NCI-H82 treated with DMSO at 0.1 percent for 48 hours (cell line): Measurements from ENCODE around the gene B4GALNT1.
A peak's percentile ranks its signal among the peaks of the same experiment; 100 is the strongest.
"Not testable (repeated sequence)": the region's sequence is repeated elsewhere in the genome, so short reads cannot be mapped to it uniquely, and the experiment has no call there.

Source experiments
- DNase-seq: peaks from one replicate; lab custom pipeline; 2025; ENCODE audit not compliant: unreplicated experiment; lab: John Stamatoyannopoulos, UW

Gene B4GALNT1

DNA sequence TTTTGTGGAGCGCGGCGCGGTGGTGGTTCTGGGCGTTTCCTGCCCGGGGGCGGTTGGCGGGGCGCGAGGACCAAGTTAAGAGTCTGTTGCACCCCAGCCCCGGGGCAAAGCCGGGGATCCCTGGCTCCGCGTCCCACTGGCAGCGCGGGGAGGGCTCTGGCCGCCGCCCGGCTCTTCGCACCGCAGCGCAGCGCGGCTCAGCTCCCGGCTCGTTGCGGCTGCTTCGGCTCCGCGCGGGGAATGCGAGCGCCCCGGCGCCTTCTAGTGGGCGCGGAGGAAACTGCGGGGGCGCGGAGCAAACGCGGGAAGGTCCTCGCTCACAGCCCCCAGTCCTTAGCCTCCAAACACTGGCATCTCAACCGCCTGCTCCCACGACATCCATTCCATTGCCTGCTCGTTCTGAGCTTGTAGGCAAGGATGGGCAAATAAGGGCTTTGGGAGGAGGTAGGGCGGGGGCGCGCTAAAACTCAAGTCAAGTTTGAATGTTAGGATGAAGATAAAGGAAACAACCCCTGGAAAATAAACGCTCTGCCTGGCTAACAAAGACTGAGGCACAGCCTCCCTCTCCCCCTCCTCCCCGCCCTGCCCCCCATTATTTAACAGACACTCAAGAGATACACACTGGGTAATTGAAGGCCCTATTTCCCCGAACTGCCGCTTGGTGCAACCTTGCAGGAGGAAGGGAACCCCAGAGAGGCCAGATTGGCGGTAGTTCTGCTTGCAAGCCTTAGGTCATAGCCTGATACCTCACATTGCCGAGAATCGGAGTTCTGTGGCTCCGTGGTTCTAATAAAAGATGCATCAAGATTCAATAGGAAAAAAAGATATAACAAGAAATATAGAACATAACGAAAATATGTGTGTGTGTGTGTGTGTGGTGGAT is at the start of gene B4GALNT1:
B4GALNT1 (minus strand) TSS at position 244 of the 883 bp plus-strand sequence. CDS start 1,069 bp downstream, outside the sequence.
- peak; percentile 46 for DNase-seq

- DNase-seq: no peak
Measured at GRCh38 chr12:57679697-57680096, 46.7 kb upstream of the B4GALNT1 start.

- not testable (repeated sequence) for DNase-seq
Measured at GRCh38 chr12:57677947-57678346, 44.9 kb upstream of the B4GALNT1 start.

GRCh38 chr12:57674691-57675090 is 41.7 kb upstream of the B4GALNT1 start:
- DNase-seq: no peak

DNA sequence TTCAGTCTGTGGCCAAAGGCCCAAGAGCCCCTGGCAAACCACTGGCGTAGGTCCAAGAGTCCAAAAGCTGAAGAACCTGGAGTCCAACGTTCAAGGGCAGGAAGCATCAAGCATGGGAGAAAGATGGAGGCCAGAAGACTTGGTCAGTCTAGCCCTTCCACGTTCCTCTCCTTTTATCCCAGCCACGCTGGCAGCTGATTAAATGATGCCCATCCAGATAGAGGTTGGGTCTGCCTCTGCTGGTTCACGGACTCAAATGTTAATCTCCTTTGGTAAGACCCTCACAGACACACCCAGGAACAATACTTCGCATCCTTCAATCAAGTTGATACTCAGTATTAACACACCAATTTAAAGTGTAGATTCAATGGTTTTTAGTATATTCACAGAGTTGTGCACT is 39.8 kb upstream of the B4GALNT1 start:
- DNase-seq: no peak

DNA sequence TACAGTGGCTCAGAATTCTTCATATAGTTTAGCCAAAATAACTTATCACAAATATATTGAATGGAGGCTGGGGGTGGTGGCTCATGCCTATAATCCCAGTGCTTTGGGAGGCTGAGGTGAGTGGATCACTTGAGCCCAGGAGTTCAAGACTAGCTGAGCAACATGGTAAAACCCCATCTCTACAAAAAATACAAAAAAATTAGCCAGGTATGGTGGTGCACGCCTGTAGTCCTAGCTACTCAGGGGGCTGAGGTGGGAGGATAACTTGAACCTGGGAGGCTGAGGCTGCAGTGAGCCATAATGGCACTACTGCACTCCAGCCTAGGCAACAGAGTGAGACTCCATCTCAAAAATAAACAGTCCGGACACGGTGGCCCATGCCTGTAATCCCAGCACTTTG is 38.8 kb upstream of the B4GALNT1 start:
- not testable (repeated sequence) for DNase-seq

DNA sequence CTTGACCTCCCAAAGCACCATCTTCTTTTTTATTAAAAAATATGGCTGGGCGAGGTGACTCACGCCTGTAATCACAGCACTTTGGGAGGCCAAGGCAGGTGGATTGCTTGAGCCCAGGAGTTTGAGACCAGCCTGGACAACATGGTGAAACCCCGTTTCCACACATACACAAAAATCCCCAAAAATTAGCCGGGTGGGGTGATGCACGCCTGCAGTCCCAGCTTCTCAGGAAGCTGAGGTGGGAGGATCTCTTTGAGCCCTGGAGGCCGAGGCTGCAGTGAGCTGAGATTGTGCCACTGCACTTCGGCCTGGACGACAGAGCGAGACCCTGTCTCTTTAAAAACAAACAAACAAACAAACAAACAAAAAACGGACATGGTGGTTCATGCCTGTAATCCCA is 36.7 kb upstream of the B4GALNT1 start:
- not testable (repeated sequence) for DNase-seq

DNA sequence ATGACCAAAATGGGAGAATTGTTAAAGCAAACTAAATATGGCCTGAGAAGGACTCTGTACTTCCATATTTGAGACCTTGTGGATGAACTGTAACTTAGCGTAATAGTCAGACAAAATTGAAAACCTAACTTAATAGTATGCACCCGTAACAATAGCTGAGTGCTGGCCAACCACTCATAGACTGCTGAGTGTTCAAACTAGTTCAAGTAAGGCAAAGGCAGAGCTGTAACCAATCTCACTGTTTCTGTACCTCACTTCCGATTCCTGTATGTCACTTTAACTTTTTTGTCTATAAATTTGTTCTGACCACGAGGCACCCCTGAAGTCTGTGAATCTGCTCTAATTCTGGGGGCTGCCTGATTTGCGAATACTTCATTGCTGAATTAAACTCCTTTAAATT is 33.9 kb upstream of the B4GALNT1 start:
- no peak for DNase-seq

- not testable (repeated sequence) for DNase-seq
Measured at GRCh38 chr12:57665066-57665820, 32.2 kb upstream of the B4GALNT1 start.

DNA sequence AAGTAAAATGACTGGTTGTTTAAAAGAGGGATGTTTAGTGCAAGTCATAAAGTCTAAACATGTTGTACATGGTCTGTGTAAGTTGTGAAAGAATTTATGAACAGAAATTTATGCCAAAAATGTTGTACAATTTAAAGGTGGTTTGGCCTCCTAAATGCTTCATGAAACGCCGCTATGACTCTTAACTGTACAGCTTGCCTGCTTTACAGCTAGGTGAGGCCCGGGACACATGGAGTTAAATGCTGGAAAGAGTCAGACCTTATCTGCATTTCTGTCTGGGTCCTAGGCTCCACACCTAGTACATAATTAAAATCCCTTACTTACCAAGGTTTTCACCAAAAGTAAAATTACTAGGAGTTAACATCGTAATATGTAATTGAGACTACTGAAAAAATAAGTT is 28.4 kb upstream of the B4GALNT1 start:
- no peak for DNase-seq

DNA sequence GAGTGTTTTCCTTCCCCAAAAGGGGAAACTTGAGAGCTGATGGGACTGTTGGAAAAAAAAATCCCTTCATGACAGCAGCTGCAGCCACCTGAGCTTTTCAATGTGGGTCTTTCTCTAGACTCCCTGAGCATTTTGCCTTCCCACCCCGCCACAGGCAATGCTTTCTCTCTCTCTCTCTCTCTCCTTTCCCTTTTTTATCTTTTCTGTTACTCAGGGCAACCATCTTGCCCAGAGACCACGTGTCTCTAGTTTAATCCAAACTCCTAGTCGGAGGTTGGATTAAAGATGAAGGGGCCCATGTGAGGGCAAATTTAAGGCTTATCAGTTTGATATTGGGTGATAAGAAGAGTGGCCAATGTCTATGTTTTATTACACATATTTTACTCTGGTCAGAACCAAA is 25.9 kb upstream of the B4GALNT1 start:
- no peak for DNase-seq

GRCh38 chr12:57657744-57658143 is 24.7 kb upstream of the B4GALNT1 start:
- no peak for DNase-seq

- not testable (repeated sequence) for DNase-seq
Measured at GRCh38 chr12:57656408-57656807, 23.4 kb upstream of the B4GALNT1 start.

DNA sequence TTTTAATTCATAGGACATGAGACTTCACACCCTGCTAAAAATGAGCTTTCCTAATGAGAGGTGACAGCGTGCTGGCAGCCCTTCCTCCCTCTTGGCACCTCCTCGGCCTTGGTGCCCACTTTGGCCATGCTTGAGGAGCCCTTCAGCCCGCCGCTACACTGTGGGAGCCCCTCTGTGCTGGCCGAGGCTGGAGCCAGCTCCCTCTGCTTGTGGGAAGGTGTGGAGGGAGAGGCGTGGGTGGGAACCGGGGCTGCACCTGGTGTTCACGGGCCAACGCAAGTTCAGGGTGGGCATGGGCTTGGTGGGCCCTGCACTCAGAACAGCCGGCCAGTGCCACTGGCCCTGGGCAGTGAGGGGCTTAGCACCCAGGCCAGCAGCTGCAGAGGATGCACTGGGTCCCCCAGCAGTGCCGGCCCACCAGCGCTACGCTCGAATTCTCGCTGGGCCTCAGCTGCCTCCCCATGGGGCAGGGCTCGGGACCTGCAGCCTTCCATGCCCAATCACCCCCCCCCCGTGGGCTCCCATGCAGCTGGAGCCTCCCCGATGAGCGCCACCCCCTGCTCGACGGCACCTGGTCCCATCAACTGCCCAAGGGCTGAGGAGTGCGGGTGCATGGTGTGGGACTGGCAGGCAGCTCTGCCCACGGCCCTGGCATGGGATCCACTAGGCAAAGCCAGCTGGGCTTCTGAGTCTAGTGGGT is 22.7 kb upstream of the B4GALNT1 start:
- no peak for DNase-seq

DNA sequence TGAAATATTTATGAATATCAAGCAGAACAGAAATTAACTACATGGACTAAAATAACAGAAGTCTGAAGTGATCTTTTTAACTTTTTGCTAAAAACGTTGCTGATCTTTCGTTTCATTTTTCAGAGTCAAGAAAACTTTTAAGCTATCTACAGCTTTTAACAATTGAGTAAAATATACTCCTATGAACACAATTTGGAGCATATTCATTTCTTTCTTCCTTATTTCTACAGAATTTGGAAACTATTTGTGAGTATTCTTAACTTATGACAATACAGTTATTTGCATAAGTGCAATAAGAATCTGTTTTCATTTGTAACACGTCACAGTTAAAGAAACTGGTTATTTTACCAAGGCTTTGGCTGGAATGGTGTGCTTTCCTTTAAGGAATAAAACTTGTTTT is 21.0 kb upstream of the B4GALNT1 start:
- no peak for DNase-seq

DNA sequence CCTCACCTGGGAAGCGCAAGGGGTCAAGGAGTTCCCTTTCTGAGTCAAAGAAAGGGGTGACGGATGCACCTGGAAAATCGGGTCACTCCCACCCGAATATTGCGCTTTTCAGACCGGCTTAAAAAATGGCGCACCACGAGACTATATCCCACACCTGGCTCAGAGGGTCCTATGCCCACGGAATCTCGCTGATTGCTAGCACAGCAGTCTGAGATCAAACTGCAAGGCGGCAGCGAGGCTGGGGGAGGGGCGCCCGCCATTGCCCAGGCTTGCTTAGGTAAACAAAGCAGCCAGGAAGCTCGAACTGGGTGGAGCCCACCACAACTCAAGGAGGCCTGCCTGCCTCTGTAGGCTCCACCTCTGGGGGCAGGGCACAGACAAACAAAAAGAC is 13.7 kb upstream of the B4GALNT1 start:
- DNase-seq: not testable (repeated sequence)

DNA sequence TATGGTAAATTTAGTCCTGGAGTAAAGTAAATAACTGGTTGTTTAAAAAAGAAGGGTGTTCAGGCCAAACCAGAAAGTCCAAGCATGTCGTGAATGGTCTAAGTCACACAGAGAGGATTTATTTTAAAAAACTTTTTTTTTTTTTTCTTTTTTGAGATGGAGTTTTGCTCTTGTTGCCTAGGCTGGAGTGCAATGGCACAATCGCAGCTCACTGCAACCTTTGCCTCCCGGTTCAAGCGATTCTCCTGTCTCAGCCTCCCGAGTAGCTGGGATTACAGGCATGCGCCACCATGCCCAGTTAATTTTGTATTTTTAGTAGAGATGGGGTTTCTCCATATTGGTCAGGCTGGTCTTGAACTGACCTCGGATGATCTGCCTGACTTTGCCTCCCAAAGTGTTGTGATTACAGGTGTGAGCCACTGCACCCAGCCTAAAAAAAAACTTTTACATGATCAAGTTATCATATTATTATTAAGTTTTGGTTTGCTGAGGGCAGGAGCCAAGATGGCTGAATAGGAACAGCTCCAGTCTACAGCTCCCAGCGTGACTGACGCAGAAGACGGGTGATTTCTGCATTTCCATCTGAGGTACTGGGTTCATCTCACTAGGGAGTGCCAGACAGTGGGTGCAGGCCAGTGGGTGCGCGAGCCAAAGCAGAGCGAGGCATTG is 13.1 kb upstream of the B4GALNT1 start:
- not testable (repeated sequence) for DNase-seq

GRCh38 chr12:57641699-57642442 is 8.9 kb upstream of the B4GALNT1 start:
- no peak for DNase-seq

DNA sequence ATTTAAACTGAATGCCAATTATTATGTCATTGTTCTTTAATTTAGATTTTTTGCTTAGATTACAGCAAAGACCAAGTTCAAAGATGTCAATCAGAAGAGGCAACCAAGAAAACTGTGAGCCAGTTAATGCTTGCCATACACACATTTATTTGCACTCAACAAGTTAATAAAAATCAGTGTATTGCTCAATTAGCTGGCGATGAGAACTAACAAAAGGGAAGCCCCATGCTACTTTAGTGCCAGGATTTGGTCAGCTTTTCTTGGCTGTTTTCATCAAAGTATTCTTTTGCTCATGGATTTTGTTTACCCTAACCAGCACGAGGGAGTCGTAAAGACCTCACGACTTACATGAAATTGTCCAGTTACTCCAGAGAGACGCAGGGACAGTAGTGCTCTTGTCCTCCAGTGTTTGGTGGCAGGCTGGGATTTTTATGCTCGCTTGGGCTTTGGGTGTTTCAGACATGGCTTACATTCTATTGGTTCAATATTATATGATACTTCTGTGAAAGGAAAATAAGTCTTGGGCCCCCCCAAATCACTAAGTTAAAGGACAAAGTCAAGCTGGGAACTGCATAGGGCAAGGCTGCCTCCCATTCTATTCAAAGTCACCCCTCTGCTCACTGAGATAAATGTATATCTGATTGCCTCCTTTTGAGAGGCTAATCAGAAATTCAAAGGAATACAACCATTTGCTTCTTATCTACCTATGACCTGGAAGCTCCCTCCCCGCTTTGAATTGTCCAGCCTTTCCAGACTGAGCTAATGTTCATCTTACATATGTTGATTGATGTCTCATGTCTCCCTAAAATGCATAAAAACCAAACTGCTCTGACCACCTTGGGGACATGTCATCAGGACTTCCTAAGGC is 7.4 kb upstream of the B4GALNT1 start:
- no peak for DNase-seq
